Fibroblast of villous mesenchyme (primary cell): ENCODE data around the gene RASGRF2. TPM values are rescaled to one million over a fixed set of nuclear protein-coding genes. Genes with fewer than 3 reads are reported as not detected.

Experiments used
- DNase-seq: peaks from one replicate; pipeline ENCODE4 v3.0.0-alpha.2; 2010; ENCODE audit warnings: low read depth
- H3K4me3 ChIP-seq: 2 replicates; pipeline ENCODE4 v1.5.1; 2011; ENCODE audit warnings: low read depth, mild to moderate bottlenecking, low read length
- total RNA-seq: library from RNA; depleted of rRNA; stranded (reverse); fragments of >200 nt; gene quantifications from 2 replicates; pipeline ENCODE4 v1.2.3, GENCODE V29; 2012
- TF ChIP-seq, protein P1 (sequence below): IDR thresholded peaks from 2 replicates; pipeline ENCODE4 v1.5.1; 2012; ENCODE audit warnings: low read depth, mild to moderate bottlenecking, low read length; ENCODE audit not compliant: insufficient read depth

RASGRF2 gene
- total RNA-seq, 1 donor = 3.9 TPM

GRCh38 chr5:81140441-81140840 lies 180.3 kb downstream of the RASGRF2 start:
- no peak overlapping the region for H3K4me3 ChIP-seq
- DNase-seq = no peak
- TF ChIP-seq, protein P1, sequence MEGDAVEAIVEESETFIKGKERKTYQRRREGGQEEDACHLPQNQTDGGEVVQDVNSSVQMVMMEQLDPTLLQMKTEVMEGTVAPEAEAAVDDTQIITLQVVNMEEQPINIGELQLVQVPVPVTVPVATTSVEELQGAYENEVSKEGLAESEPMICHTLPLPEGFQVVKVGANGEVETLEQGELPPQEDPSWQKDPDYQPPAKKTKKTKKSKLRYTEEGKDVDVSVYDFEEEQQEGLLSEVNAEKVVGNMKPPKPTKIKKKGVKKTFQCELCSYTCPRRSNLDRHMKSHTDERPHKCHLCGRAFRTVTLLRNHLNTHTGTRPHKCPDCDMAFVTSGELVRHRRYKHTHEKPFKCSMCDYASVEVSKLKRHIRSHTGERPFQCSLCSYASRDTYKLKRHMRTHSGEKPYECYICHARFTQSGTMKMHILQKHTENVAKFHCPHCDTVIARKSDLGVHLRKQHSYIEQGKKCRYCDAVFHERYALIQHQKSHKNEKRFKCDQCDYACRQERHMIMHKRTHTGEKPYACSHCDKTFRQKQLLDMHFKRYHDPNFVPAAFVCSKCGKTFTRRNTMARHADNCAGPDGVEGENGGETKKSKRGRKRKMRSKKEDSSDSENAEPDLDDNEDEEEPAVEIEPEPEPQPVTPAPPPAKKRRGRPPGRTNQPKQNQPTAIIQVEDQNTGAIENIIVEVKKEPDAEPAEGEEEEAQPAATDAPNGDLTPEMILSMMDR = no peak

- DNase-seq = peak; percentile 70
Observed at GRCh38 chr5:81140943-81141342, 180.8 kb downstream of the RASGRF2 start.

DNA sequence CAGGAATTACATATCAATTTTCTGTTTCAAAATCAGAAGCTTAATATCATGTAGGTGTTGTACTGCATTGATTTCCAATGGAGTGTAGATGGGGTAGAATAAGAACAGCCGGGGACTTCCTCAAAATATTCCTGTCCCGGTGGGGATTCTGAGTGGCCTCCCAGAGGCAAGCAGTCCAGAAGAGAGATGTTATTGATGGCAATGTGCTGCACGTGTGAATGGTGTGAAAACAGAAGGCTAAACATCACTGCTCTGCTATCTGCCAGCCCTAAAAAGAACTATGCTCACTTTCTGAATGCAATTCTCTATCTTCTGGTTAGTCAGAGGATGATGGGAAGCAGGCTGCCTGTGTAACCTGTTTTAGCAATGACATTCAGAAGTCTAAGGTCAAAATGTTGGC lies 181.9 kb downstream of the RASGRF2 start:
- DNase-seq = no peak
- TF ChIP-seq, protein P1 = no peak
- H3K4me3 ChIP-seq = no peak overlapping the region

More at GRCh38 chr5:81140943-81141342, 180.8 kb downstream of the RASGRF2 start:
- TF ChIP-seq, protein P1 = no peak
- H3K4me3 ChIP-seq = no peak overlapping the region

DNA sequence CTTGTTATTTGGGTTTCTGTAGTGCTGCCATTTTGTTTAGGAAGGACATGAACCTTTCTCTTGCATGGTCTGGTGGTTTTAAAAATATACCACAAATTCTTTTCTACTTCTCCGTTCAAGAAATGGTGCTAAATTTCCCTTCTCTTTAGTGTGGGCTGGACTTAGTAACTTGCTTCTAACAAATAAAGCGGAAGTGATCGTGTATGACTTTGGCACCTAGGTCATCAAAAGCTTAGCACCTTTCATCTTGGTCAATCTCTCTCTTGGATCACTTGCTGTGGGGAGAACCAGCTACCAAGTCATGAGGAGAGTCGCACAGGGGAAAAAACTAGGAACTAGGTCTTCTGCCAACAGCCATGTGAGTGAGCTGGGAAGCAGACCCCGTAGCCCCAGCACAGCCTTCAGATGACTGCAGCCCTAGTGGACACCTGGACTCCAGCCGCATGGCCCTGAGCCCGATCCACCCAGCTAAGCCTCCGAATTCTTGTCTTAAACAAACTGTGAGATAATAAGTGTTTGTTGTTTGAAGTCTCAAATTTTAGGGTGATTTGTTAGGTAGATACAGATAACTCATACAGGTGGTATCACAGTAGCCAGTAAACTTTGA lies 185.3 kb downstream of the RASGRF2 start:
- no peak overlapping the region for H3K4me3 ChIP-seq
- TF ChIP-seq, protein P1 = no peak
- no peak for DNase-seq

- TF ChIP-seq, protein P1 = no peak
- no peak overlapping the region for H3K4me3 ChIP-seq
- DNase-seq = no peak
Observed at GRCh38 chr5:81146031-81146430, 185.9 kb downstream of the RASGRF2 start.

GRCh38 chr5:81147011-81147885 lies 187.1 kb downstream of the RASGRF2 start:
- no peak overlapping the region for H3K4me3 ChIP-seq
- DNase-seq = no peak
- TF ChIP-seq, protein P1 = no peak
